Brain microvascular endothelial cell (primary cell): ENCODE data around the gene CASS4.

Experiments used
- DNase-seq: peaks from one replicate; pipeline ENCODE4 v3.0.0-alpha.2; 2020
- H3K27ac ChIP-seq: fragments of 250-450 bp; sonication (Bioruptor Pico); 2 replicates; pipeline ENCODE4 v1.5.1; 2020; ENCODE audit warnings: mild to moderate bottlenecking, moderate library complexity
- H3K27me3 ChIP-seq: fragments of 250-450 bp; sonication (Bioruptor Pico); replicated peaks from 2 replicates; pipeline ENCODE4 v1.5.1; 2020; ENCODE audit warnings: mild to moderate bottlenecking
- H3K36me3 ChIP-seq: fragments of 250-450 bp; sonication (Bioruptor Pico); replicated peaks from 2 replicates; pipeline ENCODE4 v1.5.1; 2020; ENCODE audit warnings: mild to moderate bottlenecking
- H3K4me3 ChIP-seq: 2 replicates; pipeline ENCODE4 v1.5.1; 2011; ENCODE audit warnings: low read depth, mild to moderate bottlenecking, control low read depth, low read length, moderate library complexity
- CTCF ChIP-seq: IDR thresholded peaks from 2 replicates; pipeline ENCODE4 v1.5.1; 2011; ENCODE audit warnings: low read depth, mild to moderate bottlenecking, moderate library complexity, low read length, control low read depth, inconsistent platforms; ENCODE audit errors: missing control alignments
- in situ Hi-C: cut with HindIII; loops from 2 replicates; pipeline ENCODE4 v1.10.0; 2017; ENCODE audit warnings: low sequenced_read_pairs, low pct_ligation_motif_present

CASS4 gene

GRCh38 chr20:56422076-56422823 is 10.2 kb downstream of the CASS4 start:
- Histone ChIP-seq H3K27ac (peak overlapping the region; percentile 61), H3K36me3 (no peaks in the 10 kb centered on the region), H3K4me3 (no peak overlapping the region), H3K27me3 (no peaks in the 10 kb centered on the region)
- DNase-seq: peak; percentile 79
- in situ Hi-C loops: no loop called here
- peak; percentile 25 for TF ChIP-seq CTCF

- peak overlapping the region; percentile 61 for H3K27ac ChIP-seq
- H3K36me3 ChIP-seq: no peaks in the 10 kb centered on the region
- in situ Hi-C loops: no loop called here
- DNase-seq: peak; percentile 27
- peak overlapping the region; percentile 9 for H3K4me3 ChIP-seq
- H3K27me3 ChIP-seq: no peaks in the 10 kb centered on the region
- no peak for TF ChIP-seq CTCF
Measured at GRCh38 chr20:56422824-56423189, 10.7 kb downstream of the CASS4 start.

- H3K27me3 ChIP-seq: no peaks in the 10 kb centered on the region
- peak overlapping the region; percentile 61 for H3K27ac ChIP-seq
- no peaks in the 10 kb centered on the region for H3K36me3 ChIP-seq
- no peak overlapping the region for H3K4me3 ChIP-seq
- no peak for DNase-seq
- no peak for TF ChIP-seq CTCF
- in situ Hi-C loops: no loop called here
Measured at GRCh38 chr20:56423211-56423610, 11.2 kb downstream of the CASS4 start.

- no peaks in the 10 kb centered on the region for H3K36me3 ChIP-seq
- in situ Hi-C loops: no loop called here
- no peak overlapping the region for H3K27ac ChIP-seq
- H3K4me3 ChIP-seq: no peak overlapping the region
- TF ChIP-seq CTCF: no peak
- H3K27me3 ChIP-seq: no peaks in the 10 kb centered on the region
- DNase-seq: no peak
Measured at GRCh38 chr20:56423886-56424285, 11.8 kb downstream of the CASS4 start.

GRCh38 chr20:56424931-56425330 is 12.9 kb downstream of the CASS4 start:
- Histone ChIP-seq H3K36me3 (no peaks in the 10 kb centered on the region), H3K27ac (no peak overlapping the region), H3K4me3 (no peak overlapping the region), H3K27me3 (no peaks in the 10 kb centered on the region)
- in situ Hi-C loops: no loop called here
- no peak for DNase-seq
- TF ChIP-seq CTCF: no peak

- in situ Hi-C loops: no loop called here
- Histone ChIP-seq H3K27ac (no peak overlapping the region), H3K4me3 (no peak overlapping the region), H3K36me3 (no peaks in the 10 kb centered on the region), H3K27me3 (no peaks in the 10 kb centered on the region)
- no peak for TF ChIP-seq CTCF
- DNase-seq: no peak
Measured at GRCh38 chr20:56426026-56426425, 14.0 kb downstream of the CASS4 start.
